ENCODE measurements around the gene CELF1.

DNA sequence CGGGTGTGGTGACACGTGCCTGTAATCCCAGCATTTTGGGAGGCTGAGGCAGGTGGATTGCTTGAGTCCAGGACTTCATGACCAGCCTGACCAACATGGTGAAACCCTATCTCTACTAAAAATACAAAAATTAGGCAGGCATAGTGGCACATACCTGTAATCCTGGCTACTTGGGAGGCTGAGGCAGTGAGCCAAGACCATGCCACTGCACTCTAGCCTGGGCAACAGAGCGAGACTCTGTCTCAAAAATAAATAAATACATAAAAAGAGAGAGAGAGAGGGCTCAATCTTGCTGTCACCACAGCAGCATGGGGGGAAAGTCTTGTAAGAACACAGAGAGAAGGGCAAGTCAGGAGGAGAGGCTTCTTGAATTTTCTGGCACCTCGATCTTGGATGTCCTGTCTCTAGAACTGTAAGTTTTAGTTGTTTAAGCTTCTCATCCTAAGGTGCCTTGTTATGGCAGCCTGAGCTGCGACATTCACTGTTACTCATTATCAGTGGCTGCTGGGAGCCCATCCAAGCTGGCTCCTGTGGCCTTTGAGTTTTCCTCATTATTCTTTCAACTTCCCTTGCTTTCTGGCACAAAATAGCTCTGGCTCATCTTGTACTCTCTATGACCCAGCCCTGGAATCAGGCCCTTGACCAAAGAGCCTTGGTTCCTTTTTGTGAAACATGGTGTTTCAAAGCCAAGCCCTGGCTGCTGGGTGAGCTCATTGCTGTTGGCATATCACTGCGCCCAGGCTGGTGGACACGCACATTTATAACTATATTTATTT is 118.7 kb downstream of the CELF1 start:
- peak in 1 of 2 donors; percentile 66 for TF ChIP-seq POLR2A (IDR thresholded peaks at IDR 0.05)
- TF ChIP-seq, protein P1, sequence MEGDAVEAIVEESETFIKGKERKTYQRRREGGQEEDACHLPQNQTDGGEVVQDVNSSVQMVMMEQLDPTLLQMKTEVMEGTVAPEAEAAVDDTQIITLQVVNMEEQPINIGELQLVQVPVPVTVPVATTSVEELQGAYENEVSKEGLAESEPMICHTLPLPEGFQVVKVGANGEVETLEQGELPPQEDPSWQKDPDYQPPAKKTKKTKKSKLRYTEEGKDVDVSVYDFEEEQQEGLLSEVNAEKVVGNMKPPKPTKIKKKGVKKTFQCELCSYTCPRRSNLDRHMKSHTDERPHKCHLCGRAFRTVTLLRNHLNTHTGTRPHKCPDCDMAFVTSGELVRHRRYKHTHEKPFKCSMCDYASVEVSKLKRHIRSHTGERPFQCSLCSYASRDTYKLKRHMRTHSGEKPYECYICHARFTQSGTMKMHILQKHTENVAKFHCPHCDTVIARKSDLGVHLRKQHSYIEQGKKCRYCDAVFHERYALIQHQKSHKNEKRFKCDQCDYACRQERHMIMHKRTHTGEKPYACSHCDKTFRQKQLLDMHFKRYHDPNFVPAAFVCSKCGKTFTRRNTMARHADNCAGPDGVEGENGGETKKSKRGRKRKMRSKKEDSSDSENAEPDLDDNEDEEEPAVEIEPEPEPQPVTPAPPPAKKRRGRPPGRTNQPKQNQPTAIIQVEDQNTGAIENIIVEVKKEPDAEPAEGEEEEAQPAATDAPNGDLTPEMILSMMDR (IDR thresholded peaks at IDR 0.05) = no peak

All from adrenal gland (tissue), 5 donors.